DOHH2 (cell line): ENCODE data around the gene KLRK1.
"Not testable (repeated sequence)": the region's sequence is repeated elsewhere in the genome, so short reads cannot be mapped to it uniquely, and the experiment has no call there.

Experiments used
- H3F3A ChIP-seq: fragments of 200-600 bp; sonication (generic), shearing (Covaris generic); 2 replicates; pipeline ENCODE4 v1.6.0; 2016; ENCODE audit warnings: antibody characterized with exemption, mild to moderate bottlenecking; ENCODE audit not compliant: control insufficient read depth, insufficient read depth
- H3K27ac ChIP-seq: fragments of 200-600 bp; sonication (generic); 2 replicates; pipeline ENCODE4 v1.5.1; 2014; ENCODE audit warnings: low read depth, mild to moderate bottlenecking, low read length, moderate library complexity
- H3K27me3 ChIP-seq: fragments of 200-600 bp; sonication (generic); 2 replicates; pipeline ENCODE4 v1.6.1; 2014; ENCODE audit warnings: mild to moderate bottlenecking, low read length, mixed read lengths; ENCODE audit not compliant: control insufficient read depth
- H3K36me3 ChIP-seq: fragments of 200-600 bp; sonication (generic); 2 replicates; pipeline ENCODE4 v1.6.1; 2014; ENCODE audit warnings: mild to moderate bottlenecking, low read length, moderate library complexity, mixed read lengths; ENCODE audit not compliant: control insufficient read depth
- H3K4me1 ChIP-seq: fragments of 200-600 bp; sonication (generic); 2 replicates; pipeline ENCODE4 v1.6.1; 2014; ENCODE audit warnings: mild to moderate bottlenecking, low read length, mixed read lengths; ENCODE audit not compliant: control insufficient read depth
- H3K4me2 ChIP-seq: fragments of 200-600 bp; sonication (generic); 2 replicates; pipeline ENCODE4 v1.6.0; 2014; ENCODE audit warnings: mild to moderate bottlenecking, low read length, moderate library complexity
- H3K4me3 ChIP-seq: fragments of 200-600 bp; sonication (generic); 2 replicates; pipeline ENCODE4 v1.5.1; 2014; ENCODE audit warnings: mild to moderate bottlenecking, low read length, mixed read lengths
- H3K79me2 ChIP-seq: fragments of 200-600 bp; sonication (generic); 2 replicates; pipeline ENCODE4 v1.6.1; 2014; ENCODE audit warnings: mild to moderate bottlenecking, low read length, mixed read lengths; ENCODE audit not compliant: control insufficient read depth
- H3K9me2 ChIP-seq: fragments of 200-600 bp; sonication (generic); replicated peaks from 2 replicates; pipeline ENCODE4 v1.6.1; 2014; ENCODE audit warnings: mild to moderate bottlenecking, low read length, mixed read lengths; ENCODE audit not compliant: control insufficient read depth
- H3K9me3 ChIP-seq: fragments of 200-600 bp; sonication (generic); 2 replicates; pipeline ENCODE4 v1.6.1; 2014; ENCODE audit warnings: antibody characterized with exemption, low read length, mixed read lengths; ENCODE audit not compliant: control insufficient read depth, insufficient read depth
- H4K20me1 ChIP-seq: fragments of 200-600 bp; sonication (generic); 2 replicates; pipeline ENCODE4 v1.6.0; 2014; ENCODE audit warnings: low read depth, mild to moderate bottlenecking, antibody characterized with exemption, low read length, moderate library complexity; ENCODE audit not compliant: control insufficient read depth, insufficient read depth
- EZH2phosphoT487 ChIP-seq: fragments of 200-600 bp; sonication (generic); IDR thresholded peaks from 2 replicates; pipeline ENCODE4 v1.6.1; 2017; ENCODE audit warnings: borderline replicate concordance, mild to moderate bottlenecking, antibody characterized with exemption, low read length, moderate library complexity, mixed read lengths
- TF ChIP-seq, protein P1 (sequence below): fragments of 200-600 bp; sonication (generic); IDR thresholded peaks from one replicate; pipeline ENCODE4 v1.5.1; 2014; ENCODE audit warnings: antibody characterized with exemption, mild to moderate bottlenecking, low read depth, low read length; ENCODE audit not compliant: poor library complexity, severe bottlenecking

KLRK1 gene

DNA sequence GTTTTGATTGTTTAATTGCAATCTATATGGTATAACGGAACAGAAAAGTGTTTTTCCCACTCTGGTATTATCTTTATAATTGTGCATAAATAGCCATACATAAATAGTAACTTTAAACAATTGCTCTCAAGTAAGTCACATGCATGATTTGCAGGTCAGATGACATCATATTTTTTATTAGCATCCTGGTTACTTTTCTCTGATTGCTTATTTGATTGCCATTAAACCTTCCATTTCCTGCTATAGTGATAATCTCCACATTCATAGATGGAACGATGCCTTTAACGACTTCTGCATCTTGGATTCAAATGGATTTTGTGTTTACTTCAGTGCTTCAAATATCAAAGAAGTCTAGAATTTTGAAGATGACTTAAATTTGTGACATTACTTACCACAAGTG, 3.5 kb upstream of the KLRK1 start:
- no peak overlapping the region for H3K4me2 ChIP-seq
- H3K9me3 ChIP-seq = no peaks in the 10 kb centered on the region
- H3K4me1 ChIP-seq = peaks cover 25% of the 10 kb centered on the region

DNA sequence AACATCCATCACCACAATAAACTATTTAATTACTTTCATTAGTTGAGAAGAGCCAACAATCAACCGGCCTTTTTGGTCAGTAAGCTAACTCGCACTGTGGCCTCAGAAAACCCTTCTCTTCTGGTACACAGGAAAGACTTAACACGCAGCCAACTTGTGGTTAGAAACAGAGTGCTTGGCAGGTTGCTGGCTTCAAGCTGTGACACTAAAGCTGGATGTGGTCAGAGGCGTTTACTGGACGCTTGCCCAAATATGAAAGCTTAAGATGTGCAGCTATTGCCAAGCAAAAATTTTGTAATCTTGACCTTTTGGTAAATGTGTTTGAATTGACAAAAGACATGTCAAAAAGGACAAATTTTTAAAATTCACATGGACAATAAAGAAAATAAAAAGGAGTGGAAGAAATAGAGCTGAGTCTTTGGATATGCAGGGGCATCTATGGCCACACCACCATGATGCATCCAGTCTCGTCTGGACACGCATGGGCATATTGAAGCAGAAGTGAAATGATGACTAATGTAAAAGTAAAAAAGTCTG, 2.6 kb upstream of the KLRK1 start:
- H3K36me3 ChIP-seq = peaks cover 4% of the 10 kb centered on the region; the same call in 1 of the 2 replicates
- no peaks in the 10 kb centered on the region for H3F3A ChIP-seq
- H3K27ac ChIP-seq = no peak overlapping the region
- no peaks in the 10 kb centered on the region for H3K79me2 ChIP-seq
- H3K4me3 ChIP-seq = no peak overlapping the region
- H3K9me3 ChIP-seq = no peaks in the 10 kb centered on the region
- H3K4me2 ChIP-seq = no peak overlapping the region
- H3K9me2 ChIP-seq = no peaks in the 10 kb centered on the region
- TF ChIP-seq, protein P1, sequence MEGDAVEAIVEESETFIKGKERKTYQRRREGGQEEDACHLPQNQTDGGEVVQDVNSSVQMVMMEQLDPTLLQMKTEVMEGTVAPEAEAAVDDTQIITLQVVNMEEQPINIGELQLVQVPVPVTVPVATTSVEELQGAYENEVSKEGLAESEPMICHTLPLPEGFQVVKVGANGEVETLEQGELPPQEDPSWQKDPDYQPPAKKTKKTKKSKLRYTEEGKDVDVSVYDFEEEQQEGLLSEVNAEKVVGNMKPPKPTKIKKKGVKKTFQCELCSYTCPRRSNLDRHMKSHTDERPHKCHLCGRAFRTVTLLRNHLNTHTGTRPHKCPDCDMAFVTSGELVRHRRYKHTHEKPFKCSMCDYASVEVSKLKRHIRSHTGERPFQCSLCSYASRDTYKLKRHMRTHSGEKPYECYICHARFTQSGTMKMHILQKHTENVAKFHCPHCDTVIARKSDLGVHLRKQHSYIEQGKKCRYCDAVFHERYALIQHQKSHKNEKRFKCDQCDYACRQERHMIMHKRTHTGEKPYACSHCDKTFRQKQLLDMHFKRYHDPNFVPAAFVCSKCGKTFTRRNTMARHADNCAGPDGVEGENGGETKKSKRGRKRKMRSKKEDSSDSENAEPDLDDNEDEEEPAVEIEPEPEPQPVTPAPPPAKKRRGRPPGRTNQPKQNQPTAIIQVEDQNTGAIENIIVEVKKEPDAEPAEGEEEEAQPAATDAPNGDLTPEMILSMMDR = no peak
- TF ChIP-seq EZH2phosphoT487 = no peak
- H3K4me1 ChIP-seq = peaks cover 25% of the 10 kb centered on the region
- no peaks in the 10 kb centered on the region for H4K20me1 ChIP-seq
- H3K27me3 ChIP-seq = no peaks in the 10 kb centered on the region

More for the DNA sequence above, 3.5 kb upstream of the KLRK1 start:
- H3F3A ChIP-seq = no peaks in the 10 kb centered on the region
- no peak overlapping the region for H3K27ac ChIP-seq
- H3K4me3 ChIP-seq = no peak overlapping the region
- no peaks in the 10 kb centered on the region for H3K27me3 ChIP-seq
- H4K20me1 ChIP-seq = no peaks in the 10 kb centered on the region
- TF ChIP-seq, protein P1 = no peak
- TF ChIP-seq EZH2phosphoT487 = no peak
- no peaks in the 10 kb centered on the region for H3K79me2 ChIP-seq
- H3K36me3 ChIP-seq = peaks cover 4% of the 10 kb centered on the region; the same call in 1 of the 2 replicates
- H3K9me2 ChIP-seq = no peaks in the 10 kb centered on the region

DNA sequence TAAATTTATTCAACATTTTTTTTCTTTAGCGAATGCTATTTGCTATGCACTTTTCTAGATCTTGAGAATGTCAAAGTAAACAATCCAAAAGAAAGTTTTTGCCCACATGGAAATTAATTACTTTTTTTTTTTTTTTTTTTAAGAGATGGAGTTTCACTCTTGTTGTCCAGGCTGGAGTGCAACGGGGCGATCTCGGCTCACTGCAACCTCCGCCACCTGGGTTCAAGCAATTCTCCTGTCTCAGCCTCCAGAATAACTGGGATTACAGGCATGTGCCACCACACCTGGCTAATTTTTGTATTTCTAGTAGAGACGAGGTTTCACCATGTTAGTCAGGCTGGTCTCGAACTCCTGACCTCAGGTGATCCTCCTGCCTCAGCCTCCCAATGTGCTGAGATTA, 1.1 kb upstream of the KLRK1 start:
- H3K9me2 ChIP-seq, H3K9me3 ChIP-seq, H3F3A ChIP-seq, H3K36me3 ChIP-seq, H3K79me2 ChIP-seq, H3K27ac ChIP-seq, H3K4me2 ChIP-seq, H4K20me1 ChIP-seq, H3K4me3 ChIP-seq, H3K27me3 ChIP-seq: not testable (repeated sequence)
- H3K4me1 ChIP-seq = peaks cover 25% of the 10 kb centered on the region

DNA sequence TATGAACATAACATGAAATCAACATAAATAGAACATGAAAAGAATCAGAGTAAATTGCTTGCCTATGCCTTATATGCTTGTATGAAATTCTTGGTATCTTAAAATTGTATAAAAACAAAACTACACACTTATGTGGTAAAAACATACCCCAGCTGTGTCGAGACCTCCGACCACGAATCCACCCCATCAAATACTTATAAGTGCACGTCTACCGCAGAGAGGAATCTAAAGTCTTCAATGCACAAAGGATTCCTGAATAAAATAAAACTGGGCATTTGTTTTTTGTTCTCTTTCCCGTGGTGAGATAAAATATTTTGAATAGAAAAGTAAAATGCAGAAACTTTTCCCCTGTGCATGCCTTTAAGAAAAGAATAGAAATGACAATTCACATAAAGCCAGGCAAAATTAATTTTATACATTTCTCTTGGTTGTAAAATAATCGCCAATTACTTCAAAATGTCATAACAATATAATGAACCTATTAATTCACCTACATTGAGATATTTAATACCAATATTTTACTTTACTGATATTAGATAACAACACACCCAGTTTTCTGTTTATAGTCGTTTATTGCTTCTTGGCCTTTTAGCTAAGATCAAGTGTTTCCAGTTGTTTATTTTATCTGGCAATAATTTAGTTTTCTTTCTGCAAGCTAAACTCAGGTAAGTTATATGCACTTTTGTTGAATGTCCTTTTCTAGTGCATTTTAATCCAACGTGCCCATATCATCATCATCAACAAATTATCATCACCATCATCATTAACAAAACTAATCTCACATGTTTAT, 1.0 kb downstream of the KLRK1 start:
- Histone ChIP-seq H3K9me2 (no peaks in the 10 kb centered on the region), H3K4me3 (no peak overlapping the region), H3K27ac (no peak overlapping the region), H3K4me2 (no peak overlapping the region), H4K20me1 (no peaks in the 10 kb centered on the region), H3K9me3 (no peaks in the 10 kb centered on the region), H3K27me3 (no peaks in the 10 kb centered on the region), H3K4me1 (peaks cover 14% of the 10 kb centered on the region), H3K36me3 (no peaks in the 10 kb centered on the region), H3K79me2 (no peaks in the 10 kb centered on the region), H3F3A (no peaks in the 10 kb centered on the region)
- TF ChIP-seq, protein P1 = no peak
- TF ChIP-seq EZH2phosphoT487 = no peak

DNA sequence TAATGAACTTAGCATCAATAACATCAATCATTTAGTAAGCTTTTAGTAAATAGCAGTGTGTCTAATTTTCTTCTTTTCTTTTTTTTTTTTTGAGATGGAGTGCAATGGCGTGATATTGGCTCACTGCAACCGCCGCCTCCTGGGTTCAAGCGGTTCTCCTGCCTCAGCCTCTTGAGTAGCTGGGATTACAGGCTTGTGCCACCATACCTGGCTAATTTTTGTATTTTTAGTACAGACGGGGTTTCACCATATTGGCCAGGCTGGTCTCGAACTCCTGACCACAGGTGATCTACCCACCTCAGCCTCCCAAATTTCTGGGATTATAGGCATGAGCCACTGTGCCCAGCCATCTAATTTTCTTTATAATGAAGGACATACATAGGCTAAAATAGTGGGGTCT, 2.3 kb downstream of the KLRK1 start:
- H3K27me3 ChIP-seq, H3K79me2 ChIP-seq, H3F3A ChIP-seq, H3K9me2 ChIP-seq, H3K4me1 ChIP-seq, H3K4me3 ChIP-seq, H3K27ac ChIP-seq, H3K4me2 ChIP-seq, H3K36me3 ChIP-seq, H3K9me3 ChIP-seq, H4K20me1 ChIP-seq: not testable (repeated sequence)
